Sigmoid colon (tissue), 7 donors: ENCODE results near the gene APBB1IP. TPM values are rescaled to one million over a fixed set of nuclear protein-coding genes. Genes with fewer than 3 reads are reported as not detected.

ENCODE experiments used
- DNase-seq: peaks from one replicate; pipeline ENCODE4 v3.0.0-alpha.2; 2019
- H3K27ac ChIP-seq, 4 donors: fragments of 200-600 bp; sonication (generic); one replicate each; pipeline ENCODE4 v1.5.1; 2016 to 2019; ENCODE audit warnings: mild to moderate bottlenecking in 1 of 4
- H3K27me3 ChIP-seq, 3 donors: fragments of 200-600 bp; sonication (generic); one replicate each; pipeline ENCODE4 v1.5.1; 2019; ENCODE audit warnings: mild to moderate bottlenecking in 1 of 3
- H3K36me3 ChIP-seq, 4 donors: fragments of 200-600 bp; sonication (generic); one replicate each; pipeline ENCODE4 v1.5.1; 2016 to 2019
- H3K4me1 ChIP-seq, 4 donors: fragments of 200-600 bp; sonication (generic); one replicate each; pipeline ENCODE4 v1.5.1; 2017 to 2019
- H3K4me3 ChIP-seq, 4 donors: fragments of 200-600 bp; sonication (generic); one replicate each; pipeline ENCODE4 v1.5.1; 2017 to 2019; ENCODE audit warnings: mild to moderate bottlenecking in 2 of 4, moderate library complexity in 1 of 4
- H3K9me3 ChIP-seq, 4 donors: fragments of 200-600 bp in 3 of 4; sonication (generic) in 3 of 4; one replicate each; pipeline versions ENCODE4 v1.5.1 to v1.6.1; 2013 to 2019
- CTCF ChIP-seq, 4 experiments: fragments of 450-650 bp in 3 of 4; fragments of 200-600 bp in 1 of 4; IDR thresholded peaks; one replicate each; pipeline ENCODE4 v1.5.1; 2016 to 2019; ENCODE audit warnings: antibody characterized with exemption in 4 of 4, mild to moderate bottlenecking in 3 of 4, moderate library complexity in 2 of 4
- EP300 ChIP-seq, 4 donors: sonication (generic); formaldehyde crosslinking; IDR thresholded peaks; one replicate each; pipeline ENCODE4 v1.6.1; 2017; ENCODE audit warnings: antibody characterized with exemption in 4 of 4
- POLR2A ChIP-seq, 2 donors: fragments of 450-650 bp; IDR thresholded peaks; one replicate each; pipeline ENCODE4 v1.6.1; 2016; ENCODE audit warnings: antibody characterized with exemption in 2 of 2, mild to moderate bottlenecking in 2 of 2, moderate library complexity in 2 of 2
- POLR2AphosphoS5 ChIP-seq, 4 donors: sonication (generic); formaldehyde crosslinking; IDR thresholded peaks; one replicate each; pipeline ENCODE4 v1.6.1; 2017; ENCODE audit warnings: antibody characterized with exemption in 4 of 4
- WGBS, 2 donors: extraction: QIAGEN DNeasy Blood & Tissue Kit; methylation state at CpG; one replicate each; pipeline ENCODE4 v1.1.7; 2013; 5-methylcytosine and 5-hydroxymethylcytosine counted together
- intact Hi-C: fragments of 100-400 bp; cut with DNase I; formaldehyde crosslinking; loops from one replicate; pipeline ENCODE4 v1.15.1; 2023
- polyA plus RNA-seq, 3 donors: library from polyadenylated mRNA; stranded (reverse); fragments of 200-250 nt; gene quantifications; one replicate each; pipeline ENCODE4 v1.2.3, GENCODE V29; 2013
- total RNA-seq, 4 donors: library from RNA; depleted of rRNA; stranded (reverse); fragments of >200 nt; gene quantifications; one replicate each; pipeline ENCODE4 v1.1.0, GENCODE V29; 2016
- donor health status: healthy with polysubstance abuse.
- donor health status: Bipolar disorder and iron deficiency.
- donor health status: healthy.

APBB1IP gene
- total and polyA plus RNA-seq, 7 donors = 1.4 to 11.4 (median 3.5) TPM

- Histone ChIP-seq H3K27ac (no peak overlapping the region), H3K36me3 (no peaks in the 10 kb centered on the region), H3K27me3 (no peaks in the 10 kb centered on the region), H3K9me3 (no peaks in the 10 kb centered on the region), H3K4me1 (no peaks in the 10 kb centered on the region), H3K4me3 (no peak overlapping the region)
- no peak for DNase-seq
- TF ChIP-seq EP300 (IDR thresholded peaks at IDR 0.05) = no peak
- no peak for TF ChIP-seq POLR2A (IDR thresholded peaks at IDR 0.05)
- no peak for TF ChIP-seq CTCF (IDR thresholded peaks at IDR 0.05)
- no peak for TF ChIP-seq POLR2AphosphoS5 (IDR thresholded peaks at IDR 0.05)
- WGBS, 2 donors = 52 to 65% methylated on average over 3 of the region's 3 CpGs
- intact Hi-C loops = no loop called here
Measured at GRCh38 chr10:26525586-26525985, 87.4 kb downstream of the APBB1IP start.

- H3K4me1 ChIP-seq = no peaks in the 10 kb centered on the region
- 70 to 88% methylated on average over 2 of the region's 2 CpGs for WGBS, 2 donors
Measured at GRCh38 chr10:26527018-26527417, 88.9 kb downstream of the APBB1IP start.

GRCh38 chr10:26528048-26528447, 89.9 kb downstream of the APBB1IP start:
- no peak for TF ChIP-seq POLR2A (IDR thresholded peaks at IDR 0.05)
- no peak for TF ChIP-seq POLR2AphosphoS5 (IDR thresholded peaks at IDR 0.05)
- no peak for TF ChIP-seq EP300 (IDR thresholded peaks at IDR 0.05)
- TF ChIP-seq CTCF (IDR thresholded peaks at IDR 0.05) = no peak
- no peak overlapping the region for H3K4me3 ChIP-seq
- no peaks in the 10 kb centered on the region for H3K27me3 ChIP-seq
- no peaks in the 10 kb centered on the region for H3K4me1 ChIP-seq
- H3K36me3 ChIP-seq = no peaks in the 10 kb centered on the region
- H3K27ac ChIP-seq = no peak overlapping the region
- no peak for DNase-seq
- intact Hi-C loops = no loop called here
- H3K9me3 ChIP-seq = no peaks in the 10 kb centered on the region
- WGBS, 2 donors = 77 to 86% methylated on average over 5 of the region's 5 CpGs

More at GRCh38 chr10:26527018-26527417, 88.9 kb downstream of the APBB1IP start:
- no peaks in the 10 kb centered on the region for H3K36me3 ChIP-seq
- intact Hi-C loops = no loop called here
- no peak overlapping the region for H3K4me3 ChIP-seq
- no peaks in the 10 kb centered on the region for H3K9me3 ChIP-seq
- no peak for TF ChIP-seq POLR2A (IDR thresholded peaks at IDR 0.05)
- no peak for TF ChIP-seq CTCF (IDR thresholded peaks at IDR 0.05)
- TF ChIP-seq POLR2AphosphoS5 (IDR thresholded peaks at IDR 0.05) = no peak
- no peak for DNase-seq
- no peak overlapping the region for H3K27ac ChIP-seq
- H3K27me3 ChIP-seq = no peaks in the 10 kb centered on the region

GRCh38 chr10:26528715-26529393, 90.7 kb downstream of the APBB1IP start:
- Histone ChIP-seq H3K27ac (no peak overlapping the region), H3K4me3 (no peak overlapping the region), H3K36me3 (no peaks in the 10 kb centered on the region), H3K4me1 (no peaks in the 10 kb centered on the region), H3K27me3 (no peaks in the 10 kb centered on the region), H3K9me3 (no peaks in the 10 kb centered on the region)
- DNase-seq = no peak
- TF ChIP-seq CTCF (IDR thresholded peaks at IDR 0.05) (no peak), POLR2AphosphoS5 (IDR thresholded peaks at IDR 0.05) (no peak), POLR2A (IDR thresholded peaks at IDR 0.05) (no peak), EP300 (IDR thresholded peaks at IDR 0.05) (no peak)
- intact Hi-C loops = no loop called here
- WGBS, 2 donors = 80 to 85% methylated on average over 10 of the region's 10 CpGs

DNA sequence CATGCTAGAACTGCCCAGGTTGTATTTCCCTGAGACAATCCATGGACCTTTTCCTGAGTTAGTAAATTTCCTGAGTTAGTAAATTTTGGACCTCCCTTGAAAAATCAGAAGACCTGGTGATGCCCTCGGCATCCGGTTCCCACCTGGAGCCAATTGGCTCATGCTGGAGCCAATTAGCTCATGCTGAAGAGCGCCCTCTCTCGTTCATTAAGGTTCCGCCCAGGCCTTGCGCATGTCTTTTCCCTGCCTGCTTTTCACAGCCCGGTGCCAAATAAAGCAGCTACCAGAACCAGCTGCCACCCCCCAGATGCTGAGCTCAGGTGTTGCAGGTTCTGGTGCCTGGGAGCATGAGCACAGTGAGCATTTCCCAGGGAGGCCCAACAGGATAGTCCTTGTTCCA, 96.2 kb downstream of the APBB1IP start:
- Histone ChIP-seq H3K4me1 (no peaks in the 10 kb centered on the region), H3K27me3 (no peaks in the 10 kb centered on the region), H3K9me3 (no peaks in the 10 kb centered on the region), H3K36me3 (no peaks in the 10 kb centered on the region), H3K4me3 (no peak overlapping the region), H3K27ac (no peak overlapping the region)
- TF ChIP-seq POLR2A (IDR thresholded peaks at IDR 0.05) (no peak), EP300 (IDR thresholded peaks at IDR 0.05) (no peak), POLR2AphosphoS5 (IDR thresholded peaks at IDR 0.05) (no peak), CTCF (IDR thresholded peaks at IDR 0.05) (no peak)
- intact Hi-C loops = no loop called here
- WGBS, 2 donors = 84 to 85% methylated on average over 7 of the region's 7 CpGs
- no peak for DNase-seq
